Kidney (tissue), 14 donors: ENCODE results near the gene CCL23. TPM values are rescaled to one million over a fixed set of nuclear protein-coding genes. Genes with fewer than 3 reads are reported as not detected.

ENCODE experiments used
- DNase-seq, 5 donors: peaks; one replicate each; pipeline ENCODE4 v3.0.0-alpha.2; 2013 to 2020
- FAIRE-seq: peaks from 2 replicates; lab custom pipeline; 2012; peaks lifted over from hg19 to GRCh38; lab: Jason Lieb, UNC
- H3K27ac ChIP-seq, 2 donors: one replicate each; pipeline ENCODE4 v1.7.0; 2013; ENCODE audit warnings: low read depth in 2 of 2, low read length in 2 of 2, inconsistent platforms in 1 of 2
- H3K27me3 ChIP-seq: one replicate; pipeline ENCODE4 v1.7.1; 2013; ENCODE audit warnings: low read length, inconsistent platforms; ENCODE audit not compliant: control insufficient read depth, insufficient read depth
- H3K36me3 ChIP-seq, 3 donors: one replicate each; pipeline versions ENCODE4 v1.7.0 to v1.7.1; 2013; ENCODE audit warnings: low read length in 3 of 3, control low read depth in 1 of 3, inconsistent platforms in 1 of 3; ENCODE audit not compliant: insufficient read depth in 3 of 3, control insufficient read depth in 2 of 3
- H3K4me1 ChIP-seq, 3 donors: one replicate each; pipeline versions ENCODE4 v1.7.0 to v1.7.1; 2013; ENCODE audit warnings: low read length in 3 of 3, inconsistent platforms in 1 of 3, low read depth in 1 of 3; ENCODE audit not compliant: control insufficient read depth in 2 of 3, insufficient read depth in 2 of 3
- H3K4me3 ChIP-seq, 3 donors: one replicate each; pipeline versions ENCODE4 v1.7.0 to v1.8.1; 2013; ENCODE audit warnings: low read length in 3 of 3, control low read depth in 1 of 3, inconsistent platforms in 1 of 3
- H3K9ac ChIP-seq, 3 donors: one replicate each; pipeline versions ENCODE4 v1.7.0 to v1.7.1; 2013; ENCODE audit warnings: low read length in 3 of 3, control low read depth in 1 of 3, inconsistent platforms in 1 of 3
- H3K9me3 ChIP-seq, 3 donors: one replicate each; pipeline versions ENCODE4 v1.7.0 to v1.7.1; 2013; ENCODE audit warnings: low read length in 3 of 3, control low read depth in 1 of 3, inconsistent platforms in 1 of 3; ENCODE audit not compliant: control insufficient read depth in 2 of 3, insufficient read depth in 1 of 3
- intact Hi-C: fragments of 100-400 bp; cut with DNase I; formaldehyde crosslinking; loops from one replicate; pipeline ENCODE4 v1.11.1; 2022
- polyA plus RNA-seq: library from polyadenylated mRNA; stranded (reverse); fragments of 350-450 nt; fragmentation: Illumina TruSeq; extraction: RNeasy Lipid Tissue Mini Kit (QIAGEN cat#74804); gene quantifications from one replicate; pipeline ENCODE4 v1.2.3, GENCODE V29; 2014; ENCODE audit warnings: low read depth, low replicate concordance; ENCODE audit not compliant: insufficient read depth
- total RNA-seq: library from RNA; stranded (reverse); fragmentation: NEBNext Ultra II Directional; extraction: Animal tissue kit (Norgen Biotek cat#: 25700); gene quantifications from one replicate; pipeline ENCODE4 v1.2.1, GENCODE V29; 2021
- TF ChIP-seq, protein P1 (sequence below): IDR thresholded peaks from 3 replicates; pipeline ENCODE4 v1.5.1; 2012; ENCODE audit warnings: mild to moderate bottlenecking, moderate library complexity, borderline replicate concordance; ENCODE audit not compliant: insufficient read depth; ENCODE audit errors: extremely low read depth
- donor health status: control.
- donor health status: control.
- donor health status: control.
- donor health status: control.
- donor health status: control.
- donor health status: DM: yes; HTN: yes; CAD: no.
- donor health status: Normal renal cell carcinoma (clear cell type).

Gene CCL23
- total and polyA plus RNA-seq, 2 donors from 2014 or later, result 4.8 to 18.1 TPM

DNA sequence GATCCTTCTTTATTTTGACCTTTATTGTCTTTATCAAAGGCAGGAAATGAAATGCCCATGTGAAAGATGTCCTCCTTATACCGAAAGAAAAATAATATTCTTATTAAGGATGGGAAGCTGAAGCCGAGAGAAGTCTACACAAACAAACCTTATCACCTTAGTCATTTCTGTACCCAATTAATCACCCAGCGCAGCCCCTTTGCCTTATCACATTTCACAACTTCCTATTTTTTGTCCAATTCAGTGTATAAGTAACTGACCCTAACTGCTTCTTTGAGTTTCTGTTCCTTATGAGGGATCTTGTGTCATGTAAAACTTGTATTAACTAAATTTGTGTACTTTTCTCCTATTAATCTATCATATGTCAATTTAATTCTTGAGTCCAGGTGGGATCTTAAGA lies 16.4 kb upstream of the CCL23 start:
- peak in 2 of 5 donors; percentile 22 to 38 for DNase-seq
- no peaks in the 10 kb centered on the region for H3K9me3 ChIP-seq
- no peak overlapping the region for H3K9ac ChIP-seq
- intact Hi-C loops, result no loop called here
- no peaks in the 10 kb centered on the region for H3K4me1 ChIP-seq
- H3K36me3 ChIP-seq, result no peaks in the 10 kb centered on the region
- H3K27ac ChIP-seq, result no peak overlapping the region
- TF ChIP-seq, protein P1, sequence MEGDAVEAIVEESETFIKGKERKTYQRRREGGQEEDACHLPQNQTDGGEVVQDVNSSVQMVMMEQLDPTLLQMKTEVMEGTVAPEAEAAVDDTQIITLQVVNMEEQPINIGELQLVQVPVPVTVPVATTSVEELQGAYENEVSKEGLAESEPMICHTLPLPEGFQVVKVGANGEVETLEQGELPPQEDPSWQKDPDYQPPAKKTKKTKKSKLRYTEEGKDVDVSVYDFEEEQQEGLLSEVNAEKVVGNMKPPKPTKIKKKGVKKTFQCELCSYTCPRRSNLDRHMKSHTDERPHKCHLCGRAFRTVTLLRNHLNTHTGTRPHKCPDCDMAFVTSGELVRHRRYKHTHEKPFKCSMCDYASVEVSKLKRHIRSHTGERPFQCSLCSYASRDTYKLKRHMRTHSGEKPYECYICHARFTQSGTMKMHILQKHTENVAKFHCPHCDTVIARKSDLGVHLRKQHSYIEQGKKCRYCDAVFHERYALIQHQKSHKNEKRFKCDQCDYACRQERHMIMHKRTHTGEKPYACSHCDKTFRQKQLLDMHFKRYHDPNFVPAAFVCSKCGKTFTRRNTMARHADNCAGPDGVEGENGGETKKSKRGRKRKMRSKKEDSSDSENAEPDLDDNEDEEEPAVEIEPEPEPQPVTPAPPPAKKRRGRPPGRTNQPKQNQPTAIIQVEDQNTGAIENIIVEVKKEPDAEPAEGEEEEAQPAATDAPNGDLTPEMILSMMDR, result no peak
- FAIRE-seq, result no peak
- no peak overlapping the region for H3K4me3 ChIP-seq
- no peaks in the 10 kb centered on the region for H3K27me3 ChIP-seq

DNA sequence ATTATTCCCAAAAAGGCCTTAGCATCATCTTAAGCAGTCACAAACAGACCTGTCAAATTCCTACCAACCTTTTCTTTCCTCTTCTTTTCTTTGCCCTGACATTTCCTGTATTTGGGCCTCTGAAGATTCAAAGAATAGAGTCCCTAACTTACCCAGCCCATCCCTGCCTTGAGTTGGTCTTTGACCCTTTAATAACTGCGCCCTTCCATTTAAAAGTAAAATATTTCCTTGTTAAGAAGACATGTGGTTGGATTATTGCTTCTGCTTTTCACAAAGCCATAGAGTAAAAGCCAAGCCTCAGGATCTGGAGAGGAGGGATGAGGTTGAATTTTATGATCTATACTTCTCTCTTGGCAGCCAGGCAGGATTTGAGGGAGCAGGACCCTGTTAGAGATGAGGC lies 13.2 kb upstream of the CCL23 start:
- H3K36me3 ChIP-seq, result no peaks in the 10 kb centered on the region
- no peak for DNase-seq
- no peak for FAIRE-seq
- H3K9ac ChIP-seq, result no peak overlapping the region
- no peak overlapping the region for H3K4me3 ChIP-seq
- intact Hi-C loops, result no loop called here
- no peaks in the 10 kb centered on the region for H3K4me1 ChIP-seq
- no peaks in the 10 kb centered on the region for H3K9me3 ChIP-seq
- no peaks in the 10 kb centered on the region for H3K27me3 ChIP-seq
- TF ChIP-seq, protein P1, result no peak
- H3K27ac ChIP-seq, result no peak overlapping the region

GRCh38 chr17:36027761-36028160 lies 10.0 kb upstream of the CCL23 start:
- Histone ChIP-seq H3K27me3 (no peaks in the 10 kb centered on the region), H3K9ac (no peak overlapping the region), H3K4me3 (no peak overlapping the region), H3K4me1 (no peaks in the 10 kb centered on the region), H3K36me3 (no peaks in the 10 kb centered on the region), H3K27ac (no peak overlapping the region), H3K9me3 (no peaks in the 10 kb centered on the region)
- DNase-seq, result no peak
- no peak for FAIRE-seq
- intact Hi-C loops, result no loop called here
- TF ChIP-seq, protein P1, result no peak
